ENCODE results near the gene KRT3.

The KRT3 gene

DNA sequence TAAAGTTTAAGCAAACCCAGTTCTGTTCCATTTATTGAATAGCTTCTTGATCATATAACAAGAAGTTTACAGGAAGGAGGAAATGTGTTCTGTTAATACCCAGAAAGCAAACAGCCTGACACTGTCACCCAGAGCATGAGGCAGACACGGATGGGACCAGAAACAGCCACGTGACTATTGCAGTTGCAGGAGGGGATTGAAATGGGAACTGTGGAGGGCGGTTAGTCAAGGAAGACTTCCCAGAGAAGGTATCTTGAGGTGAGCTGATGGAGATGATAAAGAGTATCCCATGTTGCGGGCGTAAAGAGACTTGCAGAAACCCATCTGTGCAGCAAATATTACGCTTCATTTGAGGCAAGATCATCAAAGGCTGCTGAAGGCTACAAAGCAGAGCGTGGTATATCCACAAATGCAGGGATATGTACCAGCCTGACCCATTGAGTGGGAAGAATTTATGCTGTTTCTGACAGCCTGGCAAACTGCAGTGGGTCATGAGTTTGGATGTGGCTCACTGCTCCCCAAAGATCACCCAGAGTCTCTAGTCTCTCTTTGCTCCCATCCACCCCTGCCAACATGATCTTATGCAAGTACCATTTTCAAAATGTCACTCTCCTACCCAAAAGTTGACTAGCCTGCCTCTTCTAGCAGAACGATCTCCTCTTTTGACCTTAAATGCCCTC is 39.5 kb downstream of the KRT3 start:
- H3K36me3 ChIP-seq (ENCODE audit: control insufficient read depth in 2 of 2, insufficient read depth in 1 of 2, low read length in 2 of 2): no peaks in the 10 kb centered on the region
- ChIA-PET CTCF (no interaction called here), POLR2A (no interaction called here)
- no peaks in the 10 kb centered on the region for H3K4me1 ChIP-seq (ENCODE audit: control insufficient read depth, insufficient read depth, low read length)
- no peak overlapping the region for H3K4me3 ChIP-seq (ENCODE audit: low read depth, low read length)
- H3K9me3 ChIP-seq (ENCODE audit: control insufficient read depth, insufficient read depth, low read depth, low read length): no peaks in the 10 kb centered on the region
- TF ChIP-seq ZSCAN23 (tag by site-specific recombination; IDR thresholded peaks at IDR 0.05) (no peak), YY1 (tag by site-specific recombination; IDR thresholded peaks at IDR 0.05) (no peak), ZNF274 (IDR thresholded peaks at IDR 0.05; ENCODE audit: low read length) (no peak), ZNF274 (tag by site-specific recombination; IDR thresholded peaks at IDR 0.05; ENCODE audit: borderline replicate concordance) (no peak), ZNF530 (tag by site-specific recombination; IDR thresholded peaks at IDR 0.05; ENCODE audit: low read depth) (no peak), ZNF747 (tag by site-specific recombination; IDR thresholded peaks at IDR 0.05) (no peak), REPIN1 (tag by site-specific recombination; IDR thresholded peaks at IDR 0.05; ENCODE audit: low read depth) (no peak), KLF7 (tag by site-specific recombination; IDR thresholded peaks at IDR 0.05; ENCODE audit: borderline replicate concordance) (no peak), ZNF610 (tag by site-specific recombination; IDR thresholded peaks at IDR 0.05; ENCODE audit: borderline replicate concordance) (no peak), ZNF433 (tag by site-specific recombination; IDR thresholded peaks at IDR 0.05; ENCODE audit: low read depth) (no peak), SP7 (tag by site-specific recombination; IDR thresholded peaks at IDR 0.05) (no peak), MZF1 (tag by site-specific recombination; IDR thresholded peaks at IDR 0.05; ENCODE audit: borderline replicate concordance) (no peak), GLIS2 (tag by site-specific recombination; IDR thresholded peaks at IDR 0.05) (no peak), ZNF175 (tag by site-specific recombination; IDR thresholded peaks at IDR 0.05) (no peak)
- TF ChIP-seq, protein P1, sequence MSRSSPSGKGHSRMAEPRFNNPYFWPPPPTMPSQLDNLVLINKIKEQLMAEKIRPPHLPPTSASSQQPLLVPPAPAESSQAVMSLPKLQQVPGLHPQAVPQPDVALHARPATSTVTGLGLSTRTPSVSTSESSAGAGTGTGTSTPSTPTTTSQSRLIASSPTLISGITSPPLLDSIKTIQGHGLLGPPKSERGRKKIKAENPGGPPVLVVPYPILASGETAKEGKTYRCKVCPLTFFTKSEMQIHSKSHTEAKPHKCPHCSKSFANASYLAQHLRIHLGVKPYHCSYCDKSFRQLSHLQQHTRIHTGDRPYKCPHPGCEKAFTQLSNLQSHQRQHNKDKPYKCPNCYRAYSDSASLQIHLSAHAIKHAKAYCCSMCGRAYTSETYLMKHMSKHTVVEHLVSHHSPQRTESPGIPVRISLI (tag by site-specific recombination; IDR thresholded peaks at IDR 0.05): no peak
- TF ChIP-seq, protein P2, sequence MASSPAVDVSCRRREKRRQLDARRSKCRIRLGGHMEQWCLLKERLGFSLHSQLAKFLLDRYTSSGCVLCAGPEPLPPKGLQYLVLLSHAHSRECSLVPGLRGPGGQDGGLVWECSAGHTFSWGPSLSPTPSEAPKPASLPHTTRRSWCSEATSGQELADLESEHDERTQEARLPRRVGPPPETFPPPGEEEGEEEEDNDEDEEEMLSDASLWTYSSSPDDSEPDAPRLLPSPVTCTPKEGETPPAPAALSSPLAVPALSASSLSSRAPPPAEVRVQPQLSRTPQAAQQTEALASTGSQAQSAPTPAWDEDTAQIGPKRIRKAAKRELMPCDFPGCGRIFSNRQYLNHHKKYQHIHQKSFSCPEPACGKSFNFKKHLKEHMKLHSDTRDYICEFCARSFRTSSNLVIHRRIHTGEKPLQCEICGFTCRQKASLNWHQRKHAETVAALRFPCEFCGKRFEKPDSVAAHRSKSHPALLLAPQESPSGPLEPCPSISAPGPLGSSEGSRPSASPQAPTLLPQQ (tag by site-specific recombination; IDR thresholded peaks at IDR 0.05): no peak
- TF ChIP-seq, protein P3, sequence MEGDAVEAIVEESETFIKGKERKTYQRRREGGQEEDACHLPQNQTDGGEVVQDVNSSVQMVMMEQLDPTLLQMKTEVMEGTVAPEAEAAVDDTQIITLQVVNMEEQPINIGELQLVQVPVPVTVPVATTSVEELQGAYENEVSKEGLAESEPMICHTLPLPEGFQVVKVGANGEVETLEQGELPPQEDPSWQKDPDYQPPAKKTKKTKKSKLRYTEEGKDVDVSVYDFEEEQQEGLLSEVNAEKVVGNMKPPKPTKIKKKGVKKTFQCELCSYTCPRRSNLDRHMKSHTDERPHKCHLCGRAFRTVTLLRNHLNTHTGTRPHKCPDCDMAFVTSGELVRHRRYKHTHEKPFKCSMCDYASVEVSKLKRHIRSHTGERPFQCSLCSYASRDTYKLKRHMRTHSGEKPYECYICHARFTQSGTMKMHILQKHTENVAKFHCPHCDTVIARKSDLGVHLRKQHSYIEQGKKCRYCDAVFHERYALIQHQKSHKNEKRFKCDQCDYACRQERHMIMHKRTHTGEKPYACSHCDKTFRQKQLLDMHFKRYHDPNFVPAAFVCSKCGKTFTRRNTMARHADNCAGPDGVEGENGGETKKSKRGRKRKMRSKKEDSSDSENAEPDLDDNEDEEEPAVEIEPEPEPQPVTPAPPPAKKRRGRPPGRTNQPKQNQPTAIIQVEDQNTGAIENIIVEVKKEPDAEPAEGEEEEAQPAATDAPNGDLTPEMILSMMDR (tag by site-specific recombination; IDR thresholded peaks at IDR 0.05): no peak
- TF ChIP-seq, protein P4, sequence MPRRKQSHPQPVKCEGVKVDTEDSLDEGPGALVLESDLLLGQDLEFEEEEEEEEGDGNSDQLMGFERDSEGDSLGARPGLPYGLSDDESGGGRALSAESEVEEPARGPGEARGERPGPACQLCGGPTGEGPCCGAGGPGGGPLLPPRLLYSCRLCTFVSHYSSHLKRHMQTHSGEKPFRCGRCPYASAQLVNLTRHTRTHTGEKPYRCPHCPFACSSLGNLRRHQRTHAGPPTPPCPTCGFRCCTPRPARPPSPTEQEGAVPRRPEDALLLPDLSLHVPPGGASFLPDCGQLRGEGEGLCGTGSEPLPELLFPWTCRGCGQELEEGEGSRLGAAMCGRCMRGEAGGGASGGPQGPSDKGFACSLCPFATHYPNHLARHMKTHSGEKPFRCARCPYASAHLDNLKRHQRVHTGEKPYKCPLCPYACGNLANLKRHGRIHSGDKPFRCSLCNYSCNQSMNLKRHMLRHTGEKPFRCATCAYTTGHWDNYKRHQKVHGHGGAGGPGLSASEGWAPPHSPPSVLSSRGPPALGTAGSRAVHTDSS (tag by site-specific recombination; IDR thresholded peaks at IDR 0.05): no peak
- TF ChIP-seq, protein P5, sequence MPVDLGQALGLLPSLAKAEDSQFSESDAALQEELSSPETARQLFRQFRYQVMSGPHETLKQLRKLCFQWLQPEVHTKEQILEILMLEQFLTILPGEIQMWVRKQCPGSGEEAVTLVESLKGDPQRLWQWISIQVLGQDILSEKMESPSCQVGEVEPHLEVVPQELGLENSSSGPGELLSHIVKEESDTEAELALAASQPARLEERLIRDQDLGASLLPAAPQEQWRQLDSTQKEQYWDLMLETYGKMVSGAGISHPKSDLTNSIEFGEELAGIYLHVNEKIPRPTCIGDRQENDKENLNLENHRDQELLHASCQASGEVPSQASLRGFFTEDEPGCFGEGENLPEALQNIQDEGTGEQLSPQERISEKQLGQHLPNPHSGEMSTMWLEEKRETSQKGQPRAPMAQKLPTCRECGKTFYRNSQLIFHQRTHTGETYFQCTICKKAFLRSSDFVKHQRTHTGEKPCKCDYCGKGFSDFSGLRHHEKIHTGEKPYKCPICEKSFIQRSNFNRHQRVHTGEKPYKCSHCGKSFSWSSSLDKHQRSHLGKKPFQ (tag by site-specific recombination; IDR thresholded peaks at IDR 0.05): no peak
- TF ChIP-seq, protein P6, sequence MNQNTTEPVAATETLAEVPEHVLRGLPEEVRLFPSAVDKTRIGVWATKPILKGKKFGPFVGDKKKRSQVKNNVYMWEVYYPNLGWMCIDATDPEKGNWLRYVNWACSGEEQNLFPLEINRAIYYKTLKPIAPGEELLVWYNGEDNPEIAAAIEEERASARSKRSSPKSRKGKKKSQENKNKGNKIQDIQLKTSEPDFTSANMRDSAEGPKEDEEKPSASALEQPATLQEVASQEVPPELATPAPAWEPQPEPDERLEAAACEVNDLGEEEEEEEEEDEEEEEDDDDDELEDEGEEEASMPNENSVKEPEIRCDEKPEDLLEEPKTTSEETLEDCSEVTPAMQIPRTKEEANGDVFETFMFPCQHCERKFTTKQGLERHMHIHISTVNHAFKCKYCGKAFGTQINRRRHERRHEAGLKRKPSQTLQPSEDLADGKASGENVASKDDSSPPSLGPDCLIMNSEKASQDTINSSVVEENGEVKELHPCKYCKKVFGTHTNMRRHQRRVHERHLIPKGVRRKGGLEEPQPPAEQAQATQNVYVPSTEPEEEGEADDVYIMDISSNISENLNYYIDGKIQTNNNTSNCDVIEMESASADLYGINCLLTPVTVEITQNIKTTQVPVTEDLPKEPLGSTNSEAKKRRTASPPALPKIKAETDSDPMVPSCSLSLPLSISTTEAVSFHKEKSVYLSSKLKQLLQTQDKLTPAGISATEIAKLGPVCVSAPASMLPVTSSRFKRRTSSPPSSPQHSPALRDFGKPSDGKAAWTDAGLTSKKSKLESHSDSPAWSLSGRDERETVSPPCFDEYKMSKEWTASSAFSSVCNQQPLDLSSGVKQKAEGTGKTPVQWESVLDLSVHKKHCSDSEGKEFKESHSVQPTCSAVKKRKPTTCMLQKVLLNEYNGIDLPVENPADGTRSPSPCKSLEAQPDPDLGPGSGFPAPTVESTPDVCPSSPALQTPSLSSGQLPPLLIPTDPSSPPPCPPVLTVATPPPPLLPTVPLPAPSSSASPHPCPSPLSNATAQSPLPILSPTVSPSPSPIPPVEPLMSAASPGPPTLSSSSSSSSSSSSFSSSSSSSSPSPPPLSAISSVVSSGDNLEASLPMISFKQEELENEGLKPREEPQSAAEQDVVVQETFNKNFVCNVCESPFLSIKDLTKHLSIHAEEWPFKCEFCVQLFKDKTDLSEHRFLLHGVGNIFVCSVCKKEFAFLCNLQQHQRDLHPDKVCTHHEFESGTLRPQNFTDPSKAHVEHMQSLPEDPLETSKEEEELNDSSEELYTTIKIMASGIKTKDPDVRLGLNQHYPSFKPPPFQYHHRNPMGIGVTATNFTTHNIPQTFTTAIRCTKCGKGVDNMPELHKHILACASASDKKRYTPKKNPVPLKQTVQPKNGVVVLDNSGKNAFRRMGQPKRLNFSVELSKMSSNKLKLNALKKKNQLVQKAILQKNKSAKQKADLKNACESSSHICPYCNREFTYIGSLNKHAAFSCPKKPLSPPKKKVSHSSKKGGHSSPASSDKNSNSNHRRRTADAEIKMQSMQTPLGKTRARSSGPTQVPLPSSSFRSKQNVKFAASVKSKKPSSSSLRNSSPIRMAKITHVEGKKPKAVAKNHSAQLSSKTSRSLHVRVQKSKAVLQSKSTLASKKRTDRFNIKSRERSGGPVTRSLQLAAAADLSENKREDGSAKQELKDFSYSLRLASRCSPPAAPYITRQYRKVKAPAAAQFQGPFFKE (tag by site-specific recombination; IDR thresholded peaks at IDR 0.05; ENCODE audit: borderline replicate concordance): no peak
- no peak overlapping the region for H3K27ac ChIP-seq (ENCODE audit: extremely low read depth, low read depth, low read length)
